ENCODE measurements around the gene VTA1. TPM values are rescaled to one million over a fixed set of nuclear protein-coding genes. Genes with fewer than 3 reads are reported as not detected.

The VTA1 gene
- 48.4 and 59.0 TPM in 2 replicates for total RNA-seq

GRCh38 chr6:142146828-142147662, at the start of gene VTA1, which contains the start of gene NMBR:
Gene VTA1, plus strand, starts transcription at chr6:142147263. Its CDS starts 25 bp downstream, at chr6:142147288.
Gene NMBR, minus strand, starts transcription at chr6:142147122. Its CDS starts 58,464 bp downstream, at chr6:142088658.

GRCh38 chr6:142132625-142133024, 14.4 kb upstream of the VTA1 start, which contains the start of gene GJE1:
Gene GJE1, plus strand, starts transcription at chr6:142132925. Its CDS starts 234 bp downstream, at chr6:142133159.

Other genes with a start within 250 kb of the VTA1 start
- gene GJE1, start 14.3 kb upstream of the VTA1 start, total RNA-seq, result not detected in 2 replicates
- gene NMBR, start 141 bp upstream of the VTA1 start, total RNA-seq, result 0.15 TPM in 1 of 2 replicates, not detected in the other
- gene ADGRG6, start 154.7 kb downstream of the VTA1 start, total RNA-seq, result 6.8 and 7.9 TPM in 2 replicates

All from bronchus fibroblast of lung (primary cell).